Nephron (organoid): ENCODE data around the gene ABLIM1.
A peak's percentile ranks its signal among the peaks of the same experiment; 100 is the strongest.

Experiments used
- H3K27ac Mint-ChIP-seq, 3 experiments: 2 replicates each; pipeline ENCODE4 v1.8.0; 2020; ENCODE audit warnings: mixed read lengths in 3 of 3, mild to moderate bottlenecking in 2 of 3, moderate library complexity in 1 of 3
- H3K27me3 Mint-ChIP-seq: 2 replicates; pipeline ENCODE4 v1.8.0; 2021; ENCODE audit warnings: low read depth, mild to moderate bottlenecking, moderate library complexity, mixed read lengths
- H3K36me3 Mint-ChIP-seq: 2 replicates; pipeline ENCODE4 v1.8.0; 2020; ENCODE audit warnings: low read depth, mixed read lengths
- H3K4me1 Mint-ChIP-seq: 2 replicates; pipeline ENCODE4 v1.8.0; 2020; ENCODE audit warnings: mixed read lengths
- H3K4me3 Mint-ChIP-seq, 3 experiments: 2 replicates each; pipeline ENCODE4 v1.8.0; 2020; ENCODE audit warnings: mild to moderate bottlenecking in 3 of 3, mixed read lengths in 3 of 3, moderate library complexity in 2 of 3
- H3K9me3 Mint-ChIP-seq: 2 replicates; pipeline ENCODE4 v1.8.0; 2020; ENCODE audit warnings: mixed read lengths
- TF ChIP-seq, protein P1 (sequence below), 3 experiments: fragments of 200-600 bp; sonication (generic); IDR thresholded peaks; one replicate each; pipeline ENCODE4 v1.5.0; 2021; ENCODE audit warnings: antibody characterized with exemption in 3 of 3; ENCODE audit not compliant: unreplicated experiment in 3 of 3

The ABLIM1 gene

DNA sequence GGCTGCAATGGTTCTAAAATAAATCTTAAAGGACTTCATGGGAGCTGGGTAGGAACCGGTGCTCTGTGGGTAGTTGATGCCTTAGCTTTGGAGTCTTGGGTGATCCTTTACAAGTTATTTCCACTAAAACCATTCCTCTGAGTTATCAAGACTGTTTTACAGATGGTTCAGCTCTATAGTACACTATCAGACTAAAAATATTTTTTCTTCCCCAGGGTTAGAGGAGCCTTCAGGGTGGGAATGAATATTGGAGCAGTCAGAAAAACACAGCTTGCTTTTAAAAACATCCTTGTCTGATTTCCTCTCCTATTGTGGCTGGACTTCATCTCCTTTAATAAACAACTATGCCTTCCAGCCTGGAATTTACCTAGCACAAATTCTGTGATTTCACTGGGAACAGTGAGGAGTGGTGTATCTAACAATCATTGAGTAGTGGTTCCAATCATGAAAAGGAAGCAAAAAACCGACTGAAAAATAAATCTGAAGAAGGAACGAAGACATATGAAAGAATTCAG, 151.1 kb downstream of the ABLIM1 start:
- Mint-ChIP-seq H3K36me3 (peaks cover 12% of the 10 kb centered on the region), H3K4me3 (no peak overlapping the region), H3K27ac (peak overlapping the region; percentile 82 to 86 (median 85)), H3K9me3 (no peaks in the 10 kb centered on the region), H3K27me3 (no peaks in the 10 kb centered on the region), H3K4me1 (peaks cover 45% of the 10 kb centered on the region)
- TF ChIP-seq, protein P1, sequence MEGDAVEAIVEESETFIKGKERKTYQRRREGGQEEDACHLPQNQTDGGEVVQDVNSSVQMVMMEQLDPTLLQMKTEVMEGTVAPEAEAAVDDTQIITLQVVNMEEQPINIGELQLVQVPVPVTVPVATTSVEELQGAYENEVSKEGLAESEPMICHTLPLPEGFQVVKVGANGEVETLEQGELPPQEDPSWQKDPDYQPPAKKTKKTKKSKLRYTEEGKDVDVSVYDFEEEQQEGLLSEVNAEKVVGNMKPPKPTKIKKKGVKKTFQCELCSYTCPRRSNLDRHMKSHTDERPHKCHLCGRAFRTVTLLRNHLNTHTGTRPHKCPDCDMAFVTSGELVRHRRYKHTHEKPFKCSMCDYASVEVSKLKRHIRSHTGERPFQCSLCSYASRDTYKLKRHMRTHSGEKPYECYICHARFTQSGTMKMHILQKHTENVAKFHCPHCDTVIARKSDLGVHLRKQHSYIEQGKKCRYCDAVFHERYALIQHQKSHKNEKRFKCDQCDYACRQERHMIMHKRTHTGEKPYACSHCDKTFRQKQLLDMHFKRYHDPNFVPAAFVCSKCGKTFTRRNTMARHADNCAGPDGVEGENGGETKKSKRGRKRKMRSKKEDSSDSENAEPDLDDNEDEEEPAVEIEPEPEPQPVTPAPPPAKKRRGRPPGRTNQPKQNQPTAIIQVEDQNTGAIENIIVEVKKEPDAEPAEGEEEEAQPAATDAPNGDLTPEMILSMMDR (IDR thresholded peaks at IDR 0.05; ENCODE audit: unreplicated experiment in 3 of 3) = no peak

DNA sequence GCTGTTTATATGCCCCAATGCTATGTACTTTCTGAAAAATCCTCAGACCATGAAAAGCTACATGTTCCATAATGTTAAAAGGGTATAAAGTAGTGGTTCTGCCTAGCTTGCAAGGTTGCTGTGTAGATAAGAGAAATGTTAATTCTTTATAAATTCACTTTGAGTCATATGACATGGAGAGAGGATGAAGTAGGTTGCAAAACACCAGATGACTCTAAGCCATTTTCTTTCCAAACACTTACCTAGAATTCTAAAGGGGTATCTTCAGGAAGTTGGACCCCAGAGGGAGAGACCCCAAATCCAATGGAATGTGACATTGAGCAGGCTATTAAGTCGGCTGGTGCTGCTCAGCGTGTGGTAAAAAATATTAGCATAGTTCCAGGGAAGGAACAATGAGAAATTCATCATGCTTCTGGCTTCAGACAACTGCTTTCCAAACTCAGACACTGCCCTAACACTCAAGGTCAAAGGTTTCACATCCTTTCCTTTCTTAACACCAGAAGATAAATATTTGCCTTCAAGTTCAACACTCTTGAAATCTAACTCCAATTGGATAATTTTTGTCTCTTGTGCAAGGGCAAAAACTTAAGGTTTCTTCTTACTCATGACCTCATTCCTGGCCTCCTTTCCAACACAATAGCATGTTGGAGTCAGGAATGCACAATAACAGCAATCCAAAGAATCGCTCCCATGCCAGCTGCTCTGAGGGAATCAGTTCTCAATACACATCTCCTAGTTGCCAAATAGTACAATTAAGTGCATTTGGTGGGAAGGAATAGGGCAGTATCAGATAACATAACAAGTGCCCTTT, 153.1 kb downstream of the ABLIM1 start:
- Mint-ChIP-seq H3K4me1 (peaks cover 45% of the 10 kb centered on the region), H3K27me3 (no peaks in the 10 kb centered on the region), H3K9me3 (no peaks in the 10 kb centered on the region), H3K36me3 (peaks cover 11% of the 10 kb centered on the region), H3K27ac (peak overlapping the region; percentile 76 to 86 (median 82)), H3K4me3 (no peak overlapping the region)
- TF ChIP-seq, protein P1 (IDR thresholded peaks at IDR 0.05; ENCODE audit: unreplicated experiment in 3 of 3) = no peak

DNA sequence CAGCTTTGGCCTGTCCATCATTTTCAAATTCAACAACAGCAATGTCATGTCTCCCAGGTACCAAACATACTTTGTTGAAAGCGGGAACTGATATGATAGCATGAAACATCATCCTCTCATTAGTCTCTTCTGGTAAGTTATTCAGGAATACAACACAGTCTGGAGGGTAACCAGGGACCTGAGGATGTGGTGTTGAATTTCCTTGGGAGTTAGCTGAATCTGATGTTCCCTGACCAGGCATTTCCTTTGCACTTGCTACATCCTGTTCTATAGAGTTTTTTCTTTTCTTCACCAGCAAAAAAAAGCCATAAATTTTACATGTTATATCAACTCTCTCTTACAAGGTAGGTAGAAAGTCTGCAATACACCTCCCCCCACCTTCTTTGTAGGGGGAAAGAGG, 156.0 kb downstream of the ABLIM1 start:
- no peak overlapping the region for H3K4me3 Mint-ChIP-seq
- H3K36me3 Mint-ChIP-seq = no peaks in the 10 kb centered on the region
- TF ChIP-seq, protein P1 (IDR thresholded peaks at IDR 0.05; ENCODE audit: unreplicated experiment in 3 of 3) = no peak
- H3K4me1 Mint-ChIP-seq = peaks cover 41% of the 10 kb centered on the region
- no peaks in the 10 kb centered on the region for H3K9me3 Mint-ChIP-seq
- no peak overlapping the region for H3K27ac Mint-ChIP-seq
- no peaks in the 10 kb centered on the region for H3K27me3 Mint-ChIP-seq

DNA sequence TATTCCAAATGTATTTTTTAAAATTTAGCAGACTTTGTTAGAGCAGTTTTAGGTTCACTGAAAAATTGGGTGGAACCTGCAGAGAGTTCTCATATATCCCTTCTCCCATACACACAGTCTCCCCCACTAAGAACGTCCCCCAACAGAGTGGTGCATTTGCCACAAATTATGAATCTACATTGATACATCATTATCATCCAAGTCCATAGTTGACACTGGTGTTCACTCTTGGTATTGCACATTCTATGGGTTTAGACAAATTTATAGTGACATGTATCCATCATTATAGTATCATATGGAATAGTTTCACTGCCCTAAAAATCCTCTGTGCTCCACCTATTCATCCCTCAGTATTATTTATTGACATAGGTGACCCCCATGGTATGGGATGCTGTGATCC, 156.4 kb downstream of the ABLIM1 start:
- Mint-ChIP-seq H3K4me3 (no peak overlapping the region), H3K27me3 (no peaks in the 10 kb centered on the region), H3K36me3 (no peaks in the 10 kb centered on the region), H3K27ac (no peak overlapping the region), H3K4me1 (peaks cover 37% of the 10 kb centered on the region), H3K9me3 (no peaks in the 10 kb centered on the region)
- TF ChIP-seq, protein P1 (IDR thresholded peaks at IDR 0.05; ENCODE audit: unreplicated experiment in 3 of 3) = peak in 1 of 3 experiments; percentile 21

DNA sequence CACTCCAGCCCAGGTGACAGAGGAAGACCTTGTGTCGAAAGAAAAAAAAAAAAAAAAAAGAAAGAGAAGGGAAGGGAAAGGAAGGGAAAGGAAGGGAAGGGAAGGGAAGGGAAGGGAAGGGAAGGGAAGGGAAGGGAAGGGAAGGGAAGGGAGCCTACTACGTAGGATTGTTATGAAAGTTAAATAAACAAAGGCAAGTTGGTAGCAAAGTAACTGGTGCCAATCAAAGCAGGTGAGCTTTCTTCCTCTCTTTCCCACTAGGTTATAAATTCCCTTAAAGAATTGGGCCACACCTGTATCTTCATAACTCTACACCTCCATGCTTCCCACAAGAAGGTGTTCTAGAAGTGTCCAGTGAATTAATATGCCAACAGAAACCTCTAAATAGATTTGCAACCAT, 157.4 kb downstream of the ABLIM1 start:
- Mint-ChIP-seq H3K27ac (no peak overlapping the region), H3K36me3 (peaks cover 4% of the 10 kb centered on the region), H3K27me3 (no peaks in the 10 kb centered on the region), H3K4me1 (peaks cover 27% of the 10 kb centered on the region), H3K4me3 (no peak overlapping the region), H3K9me3 (no peaks in the 10 kb centered on the region)
- TF ChIP-seq, protein P1 (IDR thresholded peaks at IDR 0.05; ENCODE audit: unreplicated experiment in 3 of 3) = no peak
